ENCODE measurements around the gene TNFSF11.

GRCh38 chr13:42638886-42639285, 64.9 kb downstream of the TNFSF11 start:
- TF ChIP-seq EZH2 (optimal IDR thresholded peaks at IDR 0.05; ENCODE audit: low read depth, low read length): no peak
- TF ChIP-seq CTCF (IDR thresholded peaks at IDR 0.05; ENCODE audit: low read length): no peak
- no peak for TF ChIP-seq EZH2phosphoT487 (IDR thresholded peaks at IDR 0.05; ENCODE audit: low read length)
